HG03520 (cell line): ENCODE data around the gene AATF.

Experiments
- ATAC-seq: cut with Tn5 transposase; IDR thresholded peaks from one replicate; pipeline ENCODE4 v1.9.1; 2021; ENCODE audit warnings: mild to moderate bottlenecking, moderate library complexity; ENCODE audit not compliant: unreplicated experiment

The AATF gene

GRCh38 chr17:37098152-37098551 lies 149.4 kb downstream of the AATF start:
- ATAC-seq, result no peak

GRCh38 chr17:37098910-37099664 lies 150.3 kb downstream of the AATF start:
- no peak for ATAC-seq

GRCh38 chr17:37100231-37100630 lies 151.5 kb downstream of the AATF start:
- no peak for ATAC-seq

- no peak for ATAC-seq
Measured at GRCh38 chr17:37101306-37101705, 152.6 kb downstream of the AATF start.

GRCh38 chr17:37103231-37103630 lies 154.5 kb downstream of the AATF start:
- no peak for ATAC-seq

GRCh38 chr17:37106049-37106448 lies 157.3 kb downstream of the AATF start:
- ATAC-seq, result no peak
